Measurements from ENCODE around the gene C16orf54.

DNA sequence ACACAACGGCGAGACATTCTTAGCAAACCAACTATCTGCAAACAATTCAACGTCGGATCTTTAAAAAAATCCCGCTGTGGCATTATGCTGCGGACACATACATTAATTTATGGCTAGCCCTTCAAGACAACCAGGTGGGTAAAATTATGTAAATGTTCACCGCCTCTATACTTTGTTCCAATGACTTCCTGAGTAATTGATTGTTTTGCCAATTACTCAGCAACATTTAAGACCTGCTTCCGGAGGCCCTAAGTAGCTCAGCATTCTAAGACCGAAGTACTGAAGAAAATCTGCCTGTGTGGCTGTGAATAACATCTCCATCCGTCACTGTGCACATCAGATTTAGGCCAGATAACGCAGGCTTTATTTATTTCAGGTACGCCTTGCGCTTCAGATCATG is 43.5 kb downstream of the C16orf54 start:
- no peak for TF ChIP-seq GATA2 (IDR thresholded peaks at IDR 0.05; ENCODE audit: low read depth, low read length)
- no peak for TF ChIP-seq GATA3 (IDR thresholded peaks at IDR 0.05; ENCODE audit: low read depth, low read length)

Measured in SH-SY5Y (cell line).